HG02763 (cell line): ENCODE measurements around the gene FOXR1.
A peak's percentile ranks its signal among the peaks of the same experiment; 100 is the strongest.

Experiments
- ATAC-seq: cut with Tn5 transposase; IDR thresholded peaks from one replicate; pipeline ENCODE4 v1.9.1; 2021; ENCODE audit warnings: mild to moderate bottlenecking, moderate library complexity; ENCODE audit not compliant: unreplicated experiment

The FOXR1 gene

GRCh38 chr11:119025541-119025940, 54.0 kb downstream of the FOXR1 start:
- no peak for ATAC-seq

DNA sequence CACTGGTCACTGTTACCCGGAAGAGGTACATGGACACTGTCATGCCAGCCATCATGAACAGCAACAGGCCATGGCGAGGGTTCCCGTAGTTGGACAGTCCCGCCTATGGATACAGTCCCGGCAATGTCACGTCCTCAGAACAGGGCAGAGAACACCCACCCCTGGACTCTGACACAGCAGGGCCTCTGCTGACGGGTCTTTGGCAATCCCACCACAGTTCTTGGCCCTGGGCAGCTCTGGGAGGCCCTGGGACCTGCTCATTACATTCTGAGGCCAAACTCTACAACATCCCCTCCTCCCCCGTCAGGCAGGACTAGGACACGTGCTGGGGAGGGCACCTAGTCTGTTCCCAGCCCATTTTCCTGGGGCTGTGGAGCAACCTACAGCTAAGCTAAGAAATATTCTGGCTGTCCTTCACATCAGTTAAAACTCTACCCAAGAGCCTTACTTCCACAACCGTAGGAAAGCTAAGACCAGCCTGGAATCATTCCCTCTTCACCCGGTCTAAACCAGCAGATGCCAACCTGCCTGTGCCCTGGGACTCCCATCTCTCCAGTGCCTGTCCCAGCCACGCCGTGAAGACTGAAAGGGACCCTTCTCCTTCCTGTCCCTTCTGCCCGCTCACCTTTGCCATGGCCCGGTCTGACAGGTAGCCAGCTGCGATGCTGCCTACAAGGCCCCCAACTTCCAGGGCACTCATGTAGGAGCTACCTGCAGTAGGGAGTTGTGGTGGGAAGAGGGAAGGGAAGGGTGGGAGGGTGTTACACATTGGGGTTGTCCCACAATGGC, 54.6 kb downstream of the FOXR1 start:
- no peak for ATAC-seq

GRCh38 chr11:119026970-119027369, 55.4 kb downstream of the FOXR1 start:
- ATAC-seq, result no peak

DNA sequence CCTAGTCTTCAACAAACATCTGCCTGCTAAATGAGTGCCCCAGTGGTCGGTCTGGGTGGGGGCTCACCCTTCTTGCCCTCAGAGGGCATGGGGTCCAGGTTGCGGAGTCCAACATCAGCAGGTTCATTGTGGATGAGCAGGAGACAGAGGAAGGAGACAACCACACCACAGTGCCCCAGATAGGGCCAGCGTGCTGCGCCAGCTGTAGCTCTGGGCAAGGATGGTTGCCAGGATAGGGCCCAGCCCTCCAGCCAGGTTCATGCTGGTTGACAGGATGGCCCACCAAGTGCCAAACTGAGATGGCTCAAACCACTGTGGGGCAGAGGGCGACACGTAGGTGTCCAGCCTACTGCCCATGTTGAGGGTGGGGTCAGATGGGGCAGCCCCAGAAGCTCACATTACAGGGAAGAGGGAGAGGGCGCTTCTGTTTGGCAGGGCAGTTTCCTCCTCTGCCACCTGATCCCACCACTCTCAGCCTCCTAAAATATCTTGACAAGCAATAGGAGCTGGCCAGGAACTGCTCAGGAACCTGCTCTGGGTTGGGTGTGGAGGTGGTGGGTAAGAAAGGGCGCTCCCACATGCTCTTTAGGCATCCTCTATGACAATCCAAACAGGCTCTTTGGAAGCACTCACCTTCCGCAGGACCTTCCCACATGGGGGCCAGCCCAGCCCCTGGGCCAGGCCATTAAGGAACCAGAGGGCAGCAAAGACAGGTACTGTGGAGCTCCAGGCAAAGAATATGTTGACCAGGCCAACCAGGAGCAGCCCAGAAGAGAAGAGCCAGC, 56.2 kb downstream of the FOXR1 start:
- no peak for ATAC-seq

DNA sequence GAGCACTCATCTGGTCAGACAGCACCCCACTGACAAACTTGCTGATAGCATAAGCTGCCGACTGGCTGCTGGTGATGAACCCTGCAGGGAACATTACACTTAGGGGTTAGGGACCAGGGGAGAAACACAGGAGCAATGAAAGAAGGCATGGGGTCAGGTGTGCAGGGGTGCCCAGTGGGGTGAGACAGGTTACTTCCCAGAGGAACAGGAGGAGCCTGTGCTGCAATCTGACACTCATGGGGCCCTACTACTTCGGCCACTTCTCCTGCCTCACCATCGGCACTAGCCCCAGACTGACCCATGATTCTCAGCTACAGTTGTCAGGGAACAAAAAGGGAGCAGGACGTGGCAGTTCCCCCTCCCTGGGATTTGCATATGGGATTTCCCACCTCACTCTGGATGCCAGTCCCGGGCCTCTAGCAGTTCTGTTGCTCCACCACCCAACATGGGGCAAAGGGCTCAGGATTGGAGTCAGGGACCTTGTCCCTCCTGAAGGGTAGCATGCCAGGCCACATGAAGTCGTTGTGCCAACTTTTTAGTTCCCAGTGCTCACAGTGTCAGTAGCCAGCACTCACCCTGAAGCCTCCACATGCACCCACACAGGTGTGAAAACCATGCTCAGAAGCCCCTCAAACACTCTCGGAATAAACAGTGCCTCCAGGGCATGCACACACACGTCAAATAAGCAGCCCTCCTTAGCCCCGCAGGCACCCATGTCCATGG, 56.9 kb downstream of the FOXR1 start:
- ATAC-seq, result no peak

- no peak for ATAC-seq
Observed at GRCh38 chr11:119029069-119029339, 57.4 kb downstream of the FOXR1 start.

DNA sequence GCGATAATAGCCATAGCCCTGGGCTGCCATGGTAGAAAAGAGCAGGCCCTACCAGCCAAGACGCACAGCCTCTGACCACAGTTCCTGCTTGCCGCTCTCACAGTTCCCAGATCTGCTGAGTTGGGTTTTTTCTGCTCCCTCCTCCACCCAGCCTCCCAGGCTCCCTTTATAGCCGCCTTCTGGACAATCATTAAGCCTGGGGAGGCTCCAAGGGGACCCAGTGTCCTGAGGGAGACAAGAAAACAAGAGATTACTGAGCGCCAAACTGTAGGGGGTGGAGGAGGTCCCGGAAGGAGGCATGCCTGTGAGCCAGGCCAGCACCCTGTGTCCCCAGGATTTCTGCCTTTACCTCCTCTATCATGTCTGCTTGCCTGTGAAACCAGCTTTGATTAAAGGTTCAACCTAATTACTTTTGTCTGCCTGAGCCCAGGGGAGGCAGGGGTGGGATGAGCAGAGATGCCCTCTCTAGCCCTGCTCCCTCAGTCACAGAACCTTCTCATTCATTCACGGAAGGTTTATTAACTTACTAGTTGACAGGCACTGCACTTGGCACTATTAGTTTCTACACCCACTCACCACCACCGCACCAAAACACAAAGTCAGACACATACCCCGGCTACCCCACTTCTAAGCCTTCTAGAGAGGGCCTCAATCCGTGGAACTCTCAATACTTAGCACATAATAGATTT, 57.9 kb downstream of the FOXR1 start:
- ATAC-seq, result peak; percentile 1

DNA sequence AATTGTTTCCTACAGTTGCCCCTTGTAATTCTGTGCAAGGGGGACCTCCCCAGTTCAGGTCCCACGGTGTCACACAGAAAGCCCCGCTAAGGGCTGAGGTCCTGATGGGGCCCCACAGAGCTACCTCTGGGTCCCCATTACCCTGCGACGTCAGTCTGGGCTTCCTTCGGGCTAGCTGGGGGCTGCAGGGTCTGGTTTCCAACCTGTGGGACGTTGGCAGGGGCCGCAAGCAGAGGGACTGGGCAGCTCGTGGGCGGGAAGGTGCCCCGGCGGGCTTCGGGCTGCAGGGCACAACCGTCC, 58.4 kb downstream of the FOXR1 start:
- peak; percentile 10 for ATAC-seq

DNA sequence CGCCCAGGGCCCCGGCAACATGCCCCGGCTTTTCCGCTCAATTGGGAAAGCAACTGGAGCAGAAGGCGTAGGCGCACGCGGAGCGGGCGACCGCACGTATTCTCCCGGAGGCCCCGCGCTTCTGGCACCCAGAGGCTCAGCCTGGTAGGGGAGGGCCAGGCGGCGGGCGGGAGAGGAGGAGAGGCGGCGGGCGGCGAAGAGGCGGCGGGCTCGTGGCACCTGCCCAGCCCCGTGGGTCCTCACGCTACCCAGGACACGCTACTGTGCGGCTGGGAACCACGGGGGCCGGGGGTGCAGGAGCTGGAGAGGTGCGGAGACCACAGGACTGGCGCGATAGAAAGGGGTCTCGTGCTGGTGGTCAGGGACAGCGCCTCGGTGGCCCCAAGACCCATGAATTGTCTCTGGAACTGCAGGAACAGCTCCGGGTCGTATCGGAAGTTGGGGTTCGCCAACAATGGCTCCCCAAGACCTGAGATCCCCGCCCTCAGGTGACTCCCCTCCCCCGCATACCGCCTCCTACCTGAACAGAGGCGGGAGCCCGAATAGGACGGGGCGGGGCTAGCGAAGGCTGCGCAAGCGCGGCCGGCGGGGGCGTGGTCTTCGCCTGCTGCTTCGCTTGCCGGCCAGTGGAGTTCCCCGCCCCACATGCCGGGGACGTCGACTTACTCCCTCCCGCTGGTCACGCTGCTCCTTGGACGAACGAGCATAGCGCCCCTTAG, 58.9 kb downstream of the FOXR1 start, which contains the start of gene SLC37A4:
TSS of gene SLC37A4 (minus strand) at position 549 of the 719 bp plus-strand sequence.
- ATAC-seq, result peak; percentile 85
